A673 (cell line): ENCODE results near the gene ERICH2. TPM values are rescaled to one million over a fixed set of nuclear protein-coding genes. Genes with fewer than 3 reads are reported as not detected.

ENCODE experiments used
- BruUV-seq: library from RNA; stranded (reverse); fragments of 400-500 nt; replicated peaks from 2 replicates; lab custom pipeline; 2021; lab: Mats Ljungman, UMichigan
- CTCF ChIA-PET: fragments of 300-600 bp; sonication (Branson Sonifier 250); formaldehyde crosslinking; loops from one replicate; lab custom pipeline; 2022; ENCODE audit warnings: antibody characterized with exemption; lab: Charles Lee
- POLR2A ChIA-PET: fragments of 300-600 bp; sonication (Branson Sonifier 250); formaldehyde crosslinking; loops from one replicate; lab custom pipeline; 2022; ENCODE audit warnings: antibody characterized with exemption; ENCODE audit not compliant: low non-redundant PET; lab: Charles Lee
- DNase-seq: peaks from one replicate; pipeline ENCODE4 v3.0.0-alpha.2; 2015; ENCODE audit warnings: low spot score
- H3K27ac ChIP-seq: fragments of 200-600 bp; sonication (generic); 2 replicates; pipeline ENCODE4 v1.5.1; 2016; ENCODE audit warnings: mixed run types, low read depth, mild to moderate bottlenecking, mixed read lengths, antibody characterized with exemption, low read length; ENCODE audit not compliant: poor library complexity, severe bottlenecking
- H3K27me3 ChIP-seq: fragments of 200-600 bp; sonication (generic); replicated peaks from 2 replicates; pipeline ENCODE4 v1.6.1; 2017; ENCODE audit warnings: mixed run types, low read depth, mild to moderate bottlenecking, mixed read lengths, antibody characterized with exemption, low read length; ENCODE audit not compliant: insufficient read depth, poor library complexity
- H3K36me3 ChIP-seq: fragments of 200-600 bp; sonication (generic); 2 replicates; pipeline ENCODE4 v1.6.1; 2016; ENCODE audit warnings: mixed run types, mild to moderate bottlenecking, mixed read lengths, antibody characterized with exemption, low read length; ENCODE audit not compliant: insufficient read depth, poor library complexity, severe bottlenecking
- H3K4me1 ChIP-seq: fragments of 200-600 bp; sonication (generic); 2 replicates; pipeline ENCODE4 v1.6.1; 2017; ENCODE audit warnings: mixed run types, mild to moderate bottlenecking, mixed read lengths, antibody characterized with exemption, low read length; ENCODE audit not compliant: insufficient read depth, poor library complexity, severe bottlenecking
- H3K4me3 ChIP-seq: fragments of 200-600 bp; sonication (generic); 2 replicates; pipeline ENCODE4 v1.5.1; 2016; ENCODE audit warnings: low read depth, mixed run types, mild to moderate bottlenecking, mixed read lengths, low read length; ENCODE audit not compliant: poor library complexity, severe bottlenecking
- H3K9me3 ChIP-seq: fragments of 200-600 bp; sonication (generic); 2 replicates; pipeline ENCODE4 v1.6.1; 2016; ENCODE audit warnings: mixed run types, low read depth, mild to moderate bottlenecking, mixed read lengths, antibody characterized with exemption, low read length; ENCODE audit not compliant: poor library complexity, severe bottlenecking
- CTCF ChIP-seq: fragments of 300-800, 200-600 bp; sonication (generic); conservative IDR thresholded peaks from 2 replicates; pipeline ENCODE4 v1.5.1; 2017; ENCODE audit warnings: low read depth, mild to moderate bottlenecking, antibody characterized with exemption, low read length, moderate library complexity, mixed read lengths
- EZH2 ChIP-seq: fragments of 200-600 bp; sonication (generic); IDR thresholded peaks from 2 replicates; pipeline ENCODE4 v1.6.1; 2017; ENCODE audit warnings: borderline replicate concordance, low read depth, mild to moderate bottlenecking, mixed read lengths, antibody characterized with exemption, low read length; ENCODE audit not compliant: poor library complexity, severe bottlenecking
- intact Hi-C: fragments of 100-400 bp; cut with micrococcal nuclease; formaldehyde crosslinking; loops from one replicate; pipeline ENCODE4 v1.10.0; 2022; ENCODE audit not compliant: unreplicated experiment
- total RNA-seq: library from RNA; stranded (reverse); gene quantifications from 2 replicates; pipeline ENCODE4 v1.2.3, GENCODE V29; 2021

ERICH2 gene
- total RNA-seq, 1 experiment from 2014 or later: not detected

- CTCF ChIA-PET: interaction anchor here (0.6 kb wide), 1 partner anchor 50 kb away, joined by 4 read pairs; no protein-coding TSS in a partner anchor
- peaks cover 83% of the 10 kb centered on the region for H3K27me3 ChIP-seq
These were observed 53.7 kb downstream of the ERICH2 start for GRCh38 chr2:170823898-170824215.

GRCh38 chr2:170824526-170825015 lies 54.4 kb downstream of the ERICH2 start:
- H3K9me3 ChIP-seq: no peaks in the 10 kb centered on the region
- no peak overlapping the region for H3K27ac ChIP-seq
- intact Hi-C loops: no loop called here
- no TSS peak for BruUV-seq
- TF ChIP-seq CTCF (no peak), EZH2 (no peak)
- no peaks in the 10 kb centered on the region for H3K36me3 ChIP-seq
- peaks cover 15% of the 10 kb centered on the region for H3K4me1 ChIP-seq
- peak; percentile 32 for DNase-seq
- ChIA-PET CTCF (interaction anchor here (0.5 to 1.0 kb wide), 2 partner anchors 53 to 322 kb away, joined by 3 to 4 read pairs; no protein-coding TSS in a partner anchor), POLR2A (interaction anchor here (0.5 kb wide), 1 partner anchor 10 kb away, joined by 4 read pairs; no protein-coding TSS in a partner anchor)
- H3K4me3 ChIP-seq: no peak overlapping the region
- peaks cover 76% of the 10 kb centered on the region for H3K27me3 ChIP-seq

More at GRCh38 chr2:170823898-170824215, 53.7 kb downstream of the ERICH2 start:
- H3K4me1 ChIP-seq: peaks cover 17% of the 10 kb centered on the region
- POLR2A ChIA-PET: no interaction called here
- TF ChIP-seq EZH2: no peak
- no peak for TF ChIP-seq CTCF
- no TSS peak for BruUV-seq
- H3K4me3 ChIP-seq: no peak overlapping the region
- no peak overlapping the region for H3K27ac ChIP-seq
- intact Hi-C loops: no loop called here
- no peaks in the 10 kb centered on the region for H3K9me3 ChIP-seq
- DNase-seq: no peak
- H3K36me3 ChIP-seq: no peaks in the 10 kb centered on the region

GRCh38 chr2:170827841-170828532 lies 57.8 kb downstream of the ERICH2 start:
- no peaks in the 10 kb centered on the region for H3K9me3 ChIP-seq
- POLR2A ChIA-PET: interaction anchor here (0.7 kb wide), 1 partner anchor 24 kb away, joined by 3 read pairs; no protein-coding TSS in a partner anchor
- TF ChIP-seq EZH2: no peak
- TF ChIP-seq CTCF: no peak
- peaks cover 42% of the 10 kb centered on the region for H3K27me3 ChIP-seq
- H3K27ac ChIP-seq: no peak overlapping the region
- H3K4me3 ChIP-seq: no peak overlapping the region
- intact Hi-C loops: no loop called here
- H3K36me3 ChIP-seq: no peaks in the 10 kb centered on the region
- peaks cover under 1% of the 10 kb centered on the region for H3K4me1 ChIP-seq
- CTCF ChIA-PET: no interaction called here
- BruUV-seq: no TSS peak
- no peak for DNase-seq
